Gastroesophageal sphincter (tissue), 3 donors: ENCODE measurements around the gene TNFRSF12A.

ENCODE experiments used
- CTCF ChIP-seq, 4 experiments: fragments of 200-600 bp in 2 of 4; fragments of 450-650 bp in 2 of 4; sonication (generic) in 1 of 4; IDR thresholded peaks; one replicate each; pipeline ENCODE4 v1.5.1; 2017 to 2019; ENCODE audit warnings: antibody characterized with exemption in 4 of 4, mild to moderate bottlenecking in 2 of 4, moderate library complexity in 2 of 4
- EP300 ChIP-seq: sonication (generic); formaldehyde crosslinking; IDR thresholded peaks from one replicate; pipeline ENCODE4 v1.6.1; 2017; ENCODE audit warnings: antibody characterized with exemption, mild to moderate bottlenecking
- POLR2A ChIP-seq, 2 donors: fragments of 450-650 bp; IDR thresholded peaks; one replicate each; pipeline ENCODE4 v1.6.1; 2017; ENCODE audit warnings: antibody characterized with exemption in 2 of 2, mild to moderate bottlenecking in 2 of 2, moderate library complexity in 1 of 2

- TF ChIP-seq POLR2A (IDR thresholded peaks at IDR 0.05), result no peak
- TF ChIP-seq EP300, result no peak
- TF ChIP-seq CTCF (IDR thresholded peaks at IDR 0.05), result no peak
Measured at GRCh38 chr16:2982402-2982801, 37.8 kb upstream of the TNFRSF12A start.
